Measurements from ENCODE around the gene TMEM163.

TMEM163 gene

GRCh38 chr2:134693359-134694330 is 25.2 kb downstream of the TMEM163 start:
- DNase-seq (ENCODE audit: low spot score): no peak

GRCh38 chr2:134692499-134692898 is 26.3 kb downstream of the TMEM163 start:
- peak; percentile 22 for DNase-seq (ENCODE audit: low spot score)

DNA sequence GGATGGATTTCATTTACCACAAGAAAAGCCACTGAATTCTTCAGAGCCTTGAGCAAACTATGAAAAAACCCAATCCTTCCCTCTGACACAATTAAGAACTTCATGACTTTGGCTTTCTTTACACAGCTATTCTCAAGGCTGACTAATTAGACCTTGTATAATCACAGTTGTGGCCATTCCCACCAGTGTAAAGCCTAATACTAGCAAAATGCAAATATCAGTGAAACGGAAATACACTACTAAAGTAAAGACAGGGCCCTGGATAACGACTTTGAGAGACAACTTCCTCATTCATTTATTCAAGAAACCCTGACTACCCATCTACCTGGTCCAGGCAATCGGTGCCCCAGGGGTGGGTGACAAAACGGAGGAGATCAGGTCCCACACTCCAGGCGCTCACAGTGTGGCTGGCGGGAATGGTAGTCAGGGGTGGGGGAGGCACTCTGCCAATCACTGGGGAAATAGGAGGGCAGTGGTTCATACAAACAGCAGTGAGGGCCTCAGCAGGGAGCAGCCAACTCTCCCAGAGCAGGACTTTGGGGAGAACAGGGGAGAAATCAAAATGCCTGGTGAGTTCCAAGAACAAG is 28.1 kb downstream of the TMEM163 start:
- no peak for DNase-seq (ENCODE audit: low spot score)

DNA sequence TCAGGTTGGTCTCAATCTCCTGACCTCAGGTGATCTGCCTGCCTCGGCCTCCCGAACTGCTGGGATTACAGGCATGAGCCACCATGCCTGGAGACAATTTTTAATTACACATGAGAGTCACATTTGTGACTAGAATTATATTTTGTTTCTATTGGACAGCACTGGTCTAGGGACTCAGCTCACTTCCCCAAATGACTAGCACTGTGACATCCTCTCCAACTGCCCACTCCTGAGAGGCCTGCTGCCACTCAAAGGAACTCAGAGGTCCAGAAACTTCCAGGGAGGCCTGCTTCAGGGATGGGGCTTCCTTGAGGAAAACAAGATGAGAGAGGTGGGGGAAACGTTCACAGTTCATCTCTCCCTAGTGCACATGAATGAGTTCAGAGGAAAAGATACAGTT is 29.5 kb downstream of the TMEM163 start:
- no peak for DNase-seq (ENCODE audit: low spot score)

DNA sequence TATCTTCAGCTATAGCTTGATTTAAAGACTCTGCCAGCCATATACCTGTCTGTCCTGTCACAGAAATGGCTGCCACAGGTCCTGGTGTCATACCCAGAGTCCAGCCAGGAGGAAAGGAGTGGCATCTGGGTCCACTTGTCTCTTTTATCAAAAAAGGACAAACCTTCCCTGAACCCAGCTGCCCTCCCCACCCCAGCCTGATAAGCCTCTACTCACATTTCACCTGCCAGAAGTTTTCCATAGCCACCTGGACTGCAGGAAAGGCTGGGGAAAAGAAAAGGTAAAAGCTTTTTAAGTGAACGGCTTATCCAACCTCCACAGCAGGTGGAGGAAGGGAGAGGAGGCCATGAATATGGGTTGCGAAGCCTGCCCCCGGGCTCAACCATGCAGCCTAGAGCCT is 32.8 kb downstream of the TMEM163 start:
- no peak for DNase-seq (ENCODE audit: low spot score)

- peak; percentile 42 for DNase-seq (ENCODE audit: low spot score)
Measured at GRCh38 chr2:134683561-134684112, 35.2 kb downstream of the TMEM163 start.

GRCh38 chr2:134682726-134683125 is 36.1 kb downstream of the TMEM163 start:
- no peak for DNase-seq (ENCODE audit: low spot score)

DNA sequence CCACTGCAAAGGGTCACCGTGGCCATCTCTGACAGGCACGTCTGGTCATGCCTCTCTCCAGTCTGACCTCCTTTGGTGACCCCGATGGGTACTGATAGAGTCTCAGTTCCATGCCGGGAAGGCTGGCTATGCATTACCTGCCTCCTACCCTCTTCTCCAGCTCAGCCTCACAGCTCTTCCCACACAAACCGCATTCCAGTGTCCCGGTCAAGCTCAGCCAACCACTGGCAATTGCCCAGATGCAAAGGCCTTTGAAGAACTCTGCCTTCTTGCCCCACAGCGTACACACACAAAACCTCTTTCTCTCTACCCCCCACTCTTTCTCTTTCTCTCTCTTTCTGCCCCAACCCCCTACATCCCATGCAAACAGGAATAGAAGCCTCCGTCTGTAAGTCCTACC is 37.6 kb downstream of the TMEM163 start:
- DNase-seq (ENCODE audit: low spot score): no peak

DNA sequence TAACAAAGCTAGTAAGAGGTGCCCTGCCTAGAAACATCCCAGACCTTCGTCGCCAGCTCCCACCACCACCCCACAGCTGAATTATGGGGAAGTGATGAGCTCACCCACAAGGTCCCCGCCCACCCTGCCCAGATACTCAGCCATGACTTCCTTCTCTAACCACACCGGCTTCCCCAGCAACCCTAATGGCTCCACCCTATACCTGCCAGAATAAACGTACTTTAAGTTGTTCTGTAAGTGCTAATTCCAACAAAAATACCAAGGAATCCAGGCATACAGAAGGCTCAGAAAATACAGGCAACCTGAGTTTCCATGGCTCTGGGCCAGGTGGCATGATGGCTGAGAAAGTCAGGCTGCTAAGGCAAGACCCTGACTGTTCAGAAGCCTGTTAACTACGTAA is 39.1 kb downstream of the TMEM163 start:
- DNase-seq (ENCODE audit: low spot score): peak; percentile 44

DNA sequence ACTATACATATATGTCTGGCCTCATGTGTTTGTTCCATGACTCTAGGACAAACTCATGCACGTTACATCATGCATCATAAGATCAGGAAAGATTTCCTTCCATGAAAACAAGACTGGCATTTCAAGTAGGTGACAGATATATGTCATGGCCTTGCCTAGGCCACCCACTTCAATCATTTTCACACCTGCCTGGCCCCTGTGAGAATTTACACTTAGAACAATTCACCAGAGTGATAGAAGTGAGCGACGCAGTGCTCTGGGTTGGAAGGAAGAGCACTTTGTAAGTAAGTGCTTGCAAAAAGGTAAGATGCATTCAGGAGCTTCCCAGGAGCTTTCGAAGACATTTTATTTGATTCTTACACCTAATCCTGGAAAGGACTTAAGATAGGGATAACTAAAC is 39.5 kb downstream of the TMEM163 start:
- no peak for DNase-seq (ENCODE audit: low spot score)

- DNase-seq (ENCODE audit: low spot score): no peak
Measured at GRCh38 chr2:134677856-134678756, 40.7 kb downstream of the TMEM163 start.

DNA sequence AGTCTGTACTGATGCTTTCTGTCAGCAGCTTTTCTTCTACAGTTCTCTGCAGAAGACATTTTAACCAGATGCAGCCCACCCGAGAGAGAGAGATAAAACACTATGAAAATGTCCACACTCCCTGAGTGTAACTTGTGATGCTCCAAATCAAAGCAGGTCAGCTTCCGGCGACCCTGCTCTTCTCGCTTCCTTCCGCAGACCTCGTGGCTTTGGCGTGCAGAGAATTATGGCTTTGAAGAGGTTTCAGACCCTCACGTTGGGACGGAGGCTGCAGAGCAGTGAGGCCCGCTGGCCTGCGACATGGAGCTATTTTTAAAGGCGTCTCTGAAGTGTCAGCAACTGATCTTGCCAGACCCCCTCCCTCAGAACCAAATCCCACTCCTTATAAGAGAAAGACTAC is 41.8 kb downstream of the TMEM163 start:
- peak; percentile 9 for DNase-seq (ENCODE audit: low spot score)

DNA sequence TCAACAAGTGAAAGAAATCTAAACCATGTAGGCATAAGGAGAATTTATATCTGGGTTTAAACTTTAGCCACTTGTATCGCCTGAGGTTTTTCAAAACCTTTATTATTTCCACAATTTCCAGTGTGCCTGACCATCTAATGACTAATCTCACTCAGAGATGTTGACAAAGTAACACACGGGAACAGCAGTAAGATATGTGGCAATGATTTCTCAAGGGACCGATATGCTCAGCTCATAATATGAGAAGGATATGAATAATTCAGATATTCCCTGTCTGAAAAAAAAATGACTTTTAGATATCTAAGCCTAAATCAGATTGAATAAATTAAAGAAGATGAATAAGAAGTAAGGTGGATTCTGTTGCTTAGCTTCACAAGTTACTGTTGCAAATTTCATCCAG is 43.5 kb downstream of the TMEM163 start:
- DNase-seq (ENCODE audit: low spot score): no peak

- DNase-seq (ENCODE audit: low spot score): no peak
Measured at GRCh38 chr2:134674687-134675086, 44.1 kb downstream of the TMEM163 start.

DNA sequence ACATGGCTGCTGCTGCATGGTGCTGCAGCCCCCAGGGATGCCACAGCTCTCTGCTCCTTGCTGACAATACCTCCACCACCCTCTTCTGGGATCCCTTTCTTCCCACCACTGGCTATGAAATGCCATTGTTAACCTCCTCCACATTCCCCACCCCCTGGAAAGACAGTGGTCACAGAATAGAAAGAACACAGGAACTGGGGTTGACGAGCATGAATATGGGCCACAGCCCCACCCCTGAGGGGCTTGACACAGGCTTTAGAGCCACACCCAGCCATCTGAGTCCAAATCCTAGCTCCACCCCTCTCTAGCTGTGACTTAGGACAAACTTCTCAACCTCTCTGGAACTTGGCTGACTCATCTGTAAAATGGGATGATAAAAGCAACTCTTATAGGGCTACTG is 47.3 kb downstream of the TMEM163 start:
- DNase-seq (ENCODE audit: low spot score): peak; percentile 23

DNA sequence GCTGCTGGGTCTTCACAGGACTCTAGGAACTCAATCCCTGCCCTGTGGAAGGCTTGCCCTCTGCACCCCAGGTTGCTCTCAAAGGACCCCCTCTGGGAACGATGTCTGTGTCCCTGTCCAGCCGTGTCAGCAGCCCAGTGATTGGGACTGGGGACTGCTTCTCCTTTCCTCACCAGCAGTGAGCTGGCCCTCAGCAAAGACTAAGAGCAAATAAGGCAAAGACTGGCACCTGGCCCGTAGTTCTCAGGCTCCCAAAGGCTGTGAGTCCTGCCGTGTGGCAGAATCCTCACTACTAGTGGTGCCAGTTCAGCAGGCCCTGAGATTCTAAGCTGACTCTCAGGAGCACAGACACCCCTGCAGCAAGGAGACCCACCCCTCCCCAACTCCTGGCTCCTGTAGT is 47.8 kb downstream of the TMEM163 start:
- no peak for DNase-seq (ENCODE audit: low spot score)

DNA sequence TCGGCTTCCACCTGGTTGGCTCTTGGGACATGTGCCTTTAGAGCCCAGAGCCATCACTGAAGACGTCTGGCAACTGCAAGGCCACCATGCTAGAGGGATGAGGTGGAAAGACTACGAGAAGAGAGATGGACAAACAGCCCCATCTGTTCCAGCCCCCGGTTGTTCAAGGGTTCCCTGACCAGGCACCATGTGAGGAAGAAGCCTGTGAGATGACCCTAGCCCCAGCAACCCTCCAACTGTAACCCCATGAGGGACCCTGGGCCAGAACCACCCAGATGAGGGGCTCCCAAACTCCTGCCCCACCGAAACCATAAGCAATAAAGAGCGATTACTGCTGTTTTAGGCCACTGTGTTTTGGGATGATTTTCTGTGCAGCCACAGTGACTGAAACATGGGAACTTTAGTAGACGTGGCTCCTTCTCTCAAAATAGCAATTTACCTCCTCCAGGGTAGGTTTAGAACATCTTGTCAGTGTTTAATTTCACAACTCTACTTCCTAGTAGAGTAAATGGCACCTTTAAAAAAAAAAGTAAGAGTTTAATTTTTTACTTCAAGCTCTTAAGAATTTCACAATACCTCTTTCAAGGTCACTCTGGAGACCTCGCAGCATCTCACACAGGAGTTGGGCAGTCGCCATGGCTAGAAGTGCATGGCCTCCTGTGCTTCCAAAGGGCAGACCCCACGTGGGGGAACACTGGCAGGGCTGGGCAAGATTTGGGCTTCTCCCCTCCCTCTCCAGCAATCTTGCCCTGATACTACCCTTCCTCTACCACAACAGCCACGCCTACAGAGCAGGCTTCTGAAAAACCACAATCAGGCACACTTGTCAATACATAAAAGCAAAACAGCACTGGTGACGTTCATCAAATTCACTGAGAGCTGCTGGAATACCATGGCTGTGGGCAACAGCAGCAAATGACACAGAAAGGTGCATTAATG is 48.8 kb downstream of the TMEM163 start:
- DNase-seq (ENCODE audit: low spot score): peak; percentile 65

DNA sequence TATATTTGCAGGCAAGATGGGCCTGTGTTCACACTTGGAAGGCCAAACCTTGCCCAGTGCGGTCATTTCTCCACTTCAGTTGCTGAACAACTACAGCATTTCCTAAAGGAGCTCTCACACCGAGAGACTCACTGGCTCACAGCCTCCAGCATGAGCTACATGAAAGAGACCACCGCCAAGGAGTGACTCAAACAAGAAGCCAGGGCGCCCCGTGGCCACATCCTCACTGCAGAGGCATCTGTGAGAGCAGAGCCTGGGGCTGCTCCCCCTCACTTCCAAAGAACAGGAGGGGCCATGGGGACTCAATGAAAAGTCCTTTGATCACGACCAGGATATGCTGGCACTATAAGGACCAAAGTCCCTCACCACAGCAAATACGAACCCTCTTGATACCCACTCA is 50.0 kb downstream of the TMEM163 start:
- DNase-seq (ENCODE audit: low spot score): peak; percentile 77

- DNase-seq (ENCODE audit: low spot score): no peak
Measured at GRCh38 chr2:134667541-134667940, 51.3 kb downstream of the TMEM163 start.

GRCh38 chr2:134667081-134667480 is 51.7 kb downstream of the TMEM163 start:
- no peak for DNase-seq (ENCODE audit: low spot score)

Measured in CD4-positive, alpha-beta T cell treated with Interleukin-15 for 4 hours (primary cell).